Astrocyte (in vitro differentiated cells and primary cell): ENCODE measurements around the gene MEPCE. TPM values are rescaled to one million over a fixed set of nuclear protein-coding genes. Genes with fewer than 3 reads are reported as not detected.

Experiments
- DNase-seq: peaks from one replicate; pipeline ENCODE4 v3.0.0-alpha.2; 2010; ENCODE audit warnings: low read depth
- FAIRE-seq: peaks from 2 replicates; lab custom pipeline; 2011; peaks lifted over from hg19 to GRCh38; lab: Jason Lieb, UNC
- H2AFZ ChIP-seq: 2 replicates; pipeline ENCODE4 v1.6.0; 2012; ENCODE audit warnings: low read depth, low read length, inconsistent platforms
- H3K27ac ChIP-seq: 2 replicates; pipeline ENCODE4 v1.5.1; 2011; ENCODE audit warnings: low read depth, low read length, inconsistent platforms
- H3K27me3 ChIP-seq: 2 replicates; pipeline ENCODE4 v1.6.0; 2011; ENCODE audit warnings: low read length, inconsistent platforms; ENCODE audit not compliant: insufficient read depth
- H3K36me3 ChIP-seq: 2 replicates; pipeline ENCODE4 v1.5.1; 2011; ENCODE audit warnings: low read length, inconsistent platforms; ENCODE audit not compliant: insufficient read depth
- H3K4me1 ChIP-seq: 2 replicates; pipeline ENCODE4 v1.5.1; 2011; ENCODE audit warnings: low read length, inconsistent platforms; ENCODE audit not compliant: insufficient read depth
- H3K4me2 ChIP-seq: 2 replicates; pipeline ENCODE4 v1.6.0; 2012; ENCODE audit warnings: low read length, inconsistent platforms
- H3K4me3 ChIP-seq: 2 replicates; pipeline ENCODE4 v1.5.1; 2011; ENCODE audit warnings: low read depth, mild to moderate bottlenecking, low read length, inconsistent platforms; ENCODE audit not compliant: insufficient read depth
- H3K79me2 ChIP-seq: 2 replicates; pipeline ENCODE4 v1.6.0; 2012; ENCODE audit warnings: mild to moderate bottlenecking, low read length, inconsistent platforms; ENCODE audit not compliant: insufficient read depth
- H3K9ac ChIP-seq: 2 replicates; pipeline ENCODE4 v1.6.0; 2012; ENCODE audit warnings: mild to moderate bottlenecking, low read length, inconsistent platforms
- H3K9me3 ChIP-seq: 2 replicates; pipeline ENCODE4 v1.5.1; 2012; ENCODE audit warnings: low read depth, mild to moderate bottlenecking, low read length, inconsistent platforms; ENCODE audit not compliant: insufficient read depth
- H4K20me1 ChIP-seq: 2 replicates; pipeline ENCODE4 v1.6.0; 2012; ENCODE audit warnings: low read length, inconsistent platforms; ENCODE audit not compliant: insufficient read depth
- H3K27ac Mint-ChIP-seq: one replicate; pipeline ENCODE4 v1.8.0; 2021; ENCODE audit warnings: mild to moderate bottlenecking, mixed read lengths; ENCODE audit not compliant: unreplicated experiment
- H3K27me3 Mint-ChIP-seq: one replicate; pipeline ENCODE4 v1.8.0; 2021; ENCODE audit warnings: low read depth, mixed read lengths; ENCODE audit not compliant: unreplicated experiment
- H3K36me3 Mint-ChIP-seq: one replicate; pipeline ENCODE4 v1.8.0; 2021; ENCODE audit warnings: low read depth, mixed read lengths; ENCODE audit not compliant: unreplicated experiment
- H3K4me1 Mint-ChIP-seq: one replicate; pipeline ENCODE4 v1.8.0; 2021; ENCODE audit warnings: low read depth, mixed read lengths; ENCODE audit not compliant: unreplicated experiment
- H3K4me3 Mint-ChIP-seq: one replicate; pipeline ENCODE4 v1.8.0; 2021; ENCODE audit warnings: mild to moderate bottlenecking, moderate library complexity, mixed read lengths; ENCODE audit not compliant: unreplicated experiment
- H3K9me3 Mint-ChIP-seq: one replicate; pipeline ENCODE4 v1.8.0; 2021; ENCODE audit warnings: mild to moderate bottlenecking, mixed read lengths; ENCODE audit not compliant: unreplicated experiment
- EZH2 ChIP-seq: IDR thresholded peaks from 2 replicates; pipeline ENCODE4 v1.6.1; 2012; ENCODE audit warnings: mild to moderate bottlenecking, low read length, inconsistent platforms; ENCODE audit not compliant: insufficient read depth
- total RNA-seq: library from RNA; stranded (reverse); gene quantifications from 2 replicates; pipeline ENCODE4 v1.2.1, GENCODE V29; 2021
- TF ChIP-seq, protein P1 (sequence below): IDR thresholded peaks from 2 replicates; pipeline ENCODE4 v1.5.1; 2011; ENCODE audit warnings: low read depth, mild to moderate bottlenecking, inconsistent platforms, low read length, moderate library complexity; ENCODE audit not compliant: insufficient read depth

MEPCE gene
- total RNA-seq, 1 donor from 2014 or later = 20.2 TPM

DNA sequence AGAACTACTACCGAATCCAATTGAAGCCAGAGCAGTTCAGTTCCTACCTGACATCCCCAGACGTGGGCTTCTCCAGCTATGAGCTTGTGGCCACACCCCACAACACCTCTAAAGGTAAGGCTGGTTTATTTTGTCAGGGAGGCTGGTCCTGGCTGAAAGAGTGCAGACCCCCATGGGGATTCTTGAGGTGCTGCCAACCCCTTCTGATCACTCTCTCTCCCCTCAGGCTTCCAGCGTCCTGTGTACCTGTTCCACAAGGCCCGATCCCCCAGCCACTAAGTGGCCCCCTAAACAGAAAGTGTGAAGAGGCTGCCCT lies 3.6 kb downstream of the MEPCE start:
- H3K4me3 ChIP-seq = no peak overlapping the region
- H3K36me3 ChIP-seq = peaks cover 22% of the 10 kb centered on the region
- no peak overlapping the region for H3K9ac ChIP-seq
- H3K4me1 ChIP-seq = peaks cover 19% of the 10 kb centered on the region
- H2AFZ ChIP-seq = no peak overlapping the region
- Mint-ChIP-seq H3K4me1 (peaks cover 17% of the 10 kb centered on the region), H3K36me3 (peaks cover 10% of the 10 kb centered on the region), H3K27ac (no peak overlapping the region), H3K9me3 (no peaks in the 10 kb centered on the region), H3K4me3 (no peak overlapping the region), H3K27me3 (no peaks in the 10 kb centered on the region)
- H3K79me2 ChIP-seq = peaks cover 64% of the 10 kb centered on the region
- no peak for DNase-seq
- no peak overlapping the region for H3K4me2 ChIP-seq
- H4K20me1 ChIP-seq = peaks cover 44% of the 10 kb centered on the region
- H3K27ac ChIP-seq = no peak overlapping the region
- H3K27me3 ChIP-seq = no peaks in the 10 kb centered on the region
- TF ChIP-seq, protein P1, sequence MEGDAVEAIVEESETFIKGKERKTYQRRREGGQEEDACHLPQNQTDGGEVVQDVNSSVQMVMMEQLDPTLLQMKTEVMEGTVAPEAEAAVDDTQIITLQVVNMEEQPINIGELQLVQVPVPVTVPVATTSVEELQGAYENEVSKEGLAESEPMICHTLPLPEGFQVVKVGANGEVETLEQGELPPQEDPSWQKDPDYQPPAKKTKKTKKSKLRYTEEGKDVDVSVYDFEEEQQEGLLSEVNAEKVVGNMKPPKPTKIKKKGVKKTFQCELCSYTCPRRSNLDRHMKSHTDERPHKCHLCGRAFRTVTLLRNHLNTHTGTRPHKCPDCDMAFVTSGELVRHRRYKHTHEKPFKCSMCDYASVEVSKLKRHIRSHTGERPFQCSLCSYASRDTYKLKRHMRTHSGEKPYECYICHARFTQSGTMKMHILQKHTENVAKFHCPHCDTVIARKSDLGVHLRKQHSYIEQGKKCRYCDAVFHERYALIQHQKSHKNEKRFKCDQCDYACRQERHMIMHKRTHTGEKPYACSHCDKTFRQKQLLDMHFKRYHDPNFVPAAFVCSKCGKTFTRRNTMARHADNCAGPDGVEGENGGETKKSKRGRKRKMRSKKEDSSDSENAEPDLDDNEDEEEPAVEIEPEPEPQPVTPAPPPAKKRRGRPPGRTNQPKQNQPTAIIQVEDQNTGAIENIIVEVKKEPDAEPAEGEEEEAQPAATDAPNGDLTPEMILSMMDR = no peak
- no peak for TF ChIP-seq EZH2
- H3K9me3 ChIP-seq = no peaks in the 10 kb centered on the region
- no peak for FAIRE-seq

DNA sequence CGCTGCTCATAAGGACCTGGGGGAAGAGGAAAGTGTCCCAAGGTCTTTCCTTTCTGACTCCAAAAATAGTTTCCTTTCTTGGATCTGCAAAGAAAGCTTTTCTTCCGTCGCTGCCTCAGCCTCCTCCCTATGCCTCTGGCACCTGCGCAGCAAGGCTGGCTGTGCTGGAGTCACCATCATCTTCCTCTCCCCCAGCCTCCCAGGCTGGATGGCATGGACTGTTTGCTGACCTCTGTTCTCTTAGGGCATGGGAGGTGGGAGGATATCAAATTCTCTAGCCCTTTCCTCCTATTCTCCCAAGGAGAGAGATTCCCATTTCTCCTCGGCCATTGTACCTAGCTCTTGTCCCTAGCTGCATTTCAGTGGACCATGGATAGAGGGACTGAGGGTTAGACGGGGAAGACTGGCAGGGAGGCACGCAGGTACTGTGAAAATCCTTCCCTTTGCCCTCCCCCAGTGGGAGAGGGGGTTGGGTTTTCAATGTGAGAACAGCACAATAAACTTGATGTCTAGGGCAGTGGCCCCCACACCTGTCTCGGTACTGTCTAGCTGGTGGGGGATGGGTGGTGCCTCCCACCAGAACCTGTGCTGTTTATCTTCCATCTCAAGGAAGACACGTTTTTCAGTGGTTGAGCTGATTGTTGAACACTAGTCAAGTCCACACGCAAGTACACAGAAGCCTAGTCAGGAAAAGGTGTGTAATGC lies 4.1 kb downstream of the MEPCE start:
- Mint-ChIP-seq H3K9me3 (no peaks in the 10 kb centered on the region), H3K4me3 (peak overlapping the region; percentile 91), H3K27ac (no peak overlapping the region)

More for the DNA sequence above, 4.1 kb downstream of the MEPCE start:
- Histone ChIP-seq H3K9me3 (no peaks in the 10 kb centered on the region), H3K9ac (no peak overlapping the region), H3K27me3 (no peaks in the 10 kb centered on the region), H3K27ac (no peak overlapping the region), H3K4me1 (peaks cover 19% of the 10 kb centered on the region), H4K20me1 (peaks cover 44% of the 10 kb centered on the region), H2AFZ (no peak overlapping the region), H3K79me2 (peaks cover 64% of the 10 kb centered on the region), H3K36me3 (peaks cover 22% of the 10 kb centered on the region), H3K4me3 (no peak overlapping the region), H3K4me2 (no peak overlapping the region)
- Mint-ChIP-seq H3K36me3 (peaks cover 10% of the 10 kb centered on the region), H3K27me3 (no peaks in the 10 kb centered on the region), H3K4me1 (peaks cover 17% of the 10 kb centered on the region)
- FAIRE-seq (no peak), DNase-seq (no peak)
- no peak for TF ChIP-seq EZH2
- TF ChIP-seq, protein P1 = no peak
